Occipital lobe (tissue), 2 donors: ENCODE data around the gene TBCD. TPM values are rescaled to one million over a fixed set of nuclear protein-coding genes. Genes with fewer than 3 reads are reported as not detected.

ENCODE experiments used
- DNase-seq: peaks from one replicate; lab custom pipeline; 2025; lab: John Stamatoyannopoulos, UW
- total RNA-seq: library from RNA; depleted of rRNA; stranded (reverse); fragments of >200 nt; gene quantifications from one replicate; pipeline ENCODE4 v1.2.3, GENCODE V29; 2014

The TBCD gene
- total RNA-seq, 1 donor from 2014 or later: 58.2 TPM

GRCh38 chr17:82936768-82937171 lies 184.9 kb downstream of the TBCD start:
- DNase-seq: no peak

- DNase-seq: no peak
Observed at GRCh38 chr17:82937411-82938371, 185.8 kb downstream of the TBCD start.

GRCh38 chr17:82938486-82938872 lies 186.6 kb downstream of the TBCD start:
- DNase-seq: no peak

- no peak for DNase-seq
Observed at GRCh38 chr17:82938873-82939620, 187.2 kb downstream of the TBCD start.

GRCh38 chr17:82939621-82940135 lies 187.8 kb downstream of the TBCD start:
- no peak for DNase-seq

- no peak for DNase-seq
Observed at GRCh38 chr17:82940226-82941020, 188.6 kb downstream of the TBCD start.

GRCh38 chr17:82941021-82942001 lies 189.4 kb downstream of the TBCD start:
- no peak for DNase-seq

GRCh38 chr17:82942166-82943130 lies 190.6 kb downstream of the TBCD start:
- no peak for DNase-seq

GRCh38 chr17:82943339-82943738 lies 191.5 kb downstream of the TBCD start:
- DNase-seq: no peak

GRCh38 chr17:82943751-82944150 lies 191.9 kb downstream of the TBCD start:
- DNase-seq: no peak

GRCh38 chr17:82944990-82945389 lies 193.1 kb downstream of the TBCD start:
- DNase-seq: no peak

GRCh38 chr17:82946081-82946480 lies 194.2 kb downstream of the TBCD start:
- DNase-seq: no peak

- DNase-seq: no peak
Observed at GRCh38 chr17:82947051-82947991, 195.5 kb downstream of the TBCD start.

GRCh38 chr17:82948081-82948511 lies 196.2 kb downstream of the TBCD start:
- no peak for DNase-seq

- no peak for DNase-seq
Observed at GRCh38 chr17:82948957-82949356, 197.1 kb downstream of the TBCD start.

- DNase-seq: no peak
Observed at GRCh38 chr17:82949361-82949760, 197.5 kb downstream of the TBCD start.

- DNase-seq: no peak
Observed at GRCh38 chr17:82949984-82950383, 198.1 kb downstream of the TBCD start.
